HUES64 (cell line): Measurements from ENCODE around the gene SCNM1.
A peak's percentile ranks its signal among the peaks of the same experiment; 100 is the strongest.

Source experiments
- H3K27ac ChIP-seq: 2 replicates; pipeline ENCODE4 v1.7.0; 2013; ENCODE audit warnings: low read depth, low read length, inconsistent platforms
- H3K27me3 ChIP-seq: 2 replicates; pipeline ENCODE4 v1.6.1; 2013; ENCODE audit warnings: mild to moderate bottlenecking, low read length; ENCODE audit not compliant: insufficient read depth
- H3K36me3 ChIP-seq: 2 replicates; pipeline ENCODE4 v1.6.1; 2013; ENCODE audit warnings: mild to moderate bottlenecking, low read length; ENCODE audit not compliant: insufficient read depth
- H3K4me1 ChIP-seq: 2 replicates; pipeline ENCODE4 v1.6.1; 2013; ENCODE audit warnings: mild to moderate bottlenecking, low read length, moderate library complexity; ENCODE audit not compliant: insufficient read depth
- H3K4me3 ChIP-seq: 2 replicates; pipeline ENCODE4 v1.5.1; 2013; ENCODE audit warnings: mild to moderate bottlenecking, low read length, moderate library complexity
- H3K9ac ChIP-seq: 2 replicates; pipeline ENCODE4 v1.6.1; 2013; ENCODE audit warnings: mild to moderate bottlenecking, low read depth, low read length
- H3K9me3 ChIP-seq: 2 replicates; pipeline ENCODE4 v1.6.1; 2013; ENCODE audit warnings: low read depth, low read length; ENCODE audit not compliant: insufficient read depth
- WGBS: fragments of 150-250, 120-280 bp; methylation state at CpG from one replicate; pipeline ENCODE4 v1.1.7; 2013; ENCODE audit warnings: missing lambda C conversion rate; 5-methylcytosine and 5-hydroxymethylcytosine counted together

The SCNM1 gene

GRCh38 chr1:151135433-151136385 lies 30.2 kb upstream of the SCNM1 start:
- H3K36me3 ChIP-seq: peaks cover 31% of the 10 kb centered on the region
- H3K4me1 ChIP-seq: peaks cover 3% of the 10 kb centered on the region; the same call in 1 of the 2 replicates
- H3K27ac ChIP-seq: no peak overlapping the region
- no peaks in the 10 kb centered on the region for H3K9me3 ChIP-seq
- H3K9ac ChIP-seq: no peak overlapping the region
- WGBS: 91% methylated on average over 12 of the region's 12 CpGs
- H3K27me3 ChIP-seq: peaks cover 23% of the 10 kb centered on the region
- no peak overlapping the region for H3K4me3 ChIP-seq

- H3K27me3 ChIP-seq: peaks cover 10% of the 10 kb centered on the region
- no peaks in the 10 kb centered on the region for H3K9me3 ChIP-seq
- no peak overlapping the region for H3K4me3 ChIP-seq
- 93% methylated on average over 7 of the region's 7 CpGs for WGBS
- no peak overlapping the region for H3K27ac ChIP-seq
- peaks cover 31% of the 10 kb centered on the region for H3K36me3 ChIP-seq
- H3K4me1 ChIP-seq: 0 out of 2 replicates have a peak, but pooled peaks cover 4% of the 10 kb centered on the region
- no peak overlapping the region for H3K9ac ChIP-seq
Measured at GRCh38 chr1:151137789-151138188, 28.2 kb upstream of the SCNM1 start.

GRCh38 chr1:151142411-151143056 lies 23.4 kb upstream of the SCNM1 start:
- no peak overlapping the region for H3K4me3 ChIP-seq
- no peak overlapping the region for H3K9ac ChIP-seq
- H3K27ac ChIP-seq: no peak overlapping the region
- peaks cover 19% of the 10 kb centered on the region for H3K27me3 ChIP-seq
- peaks cover 28% of the 10 kb centered on the region for H3K4me1 ChIP-seq
- WGBS: 93% methylated on average over 4 of the region's 5 CpGs
- no peaks in the 10 kb centered on the region for H3K9me3 ChIP-seq
- H3K36me3 ChIP-seq: peaks cover 11% of the 10 kb centered on the region

GRCh38 chr1:151143057-151143435 lies 22.9 kb upstream of the SCNM1 start:
- Histone ChIP-seq H3K4me3 (no peak overlapping the region), H3K9me3 (no peaks in the 10 kb centered on the region), H3K27me3 (peaks cover 24% of the 10 kb centered on the region), H3K4me1 (peaks cover 28% of the 10 kb centered on the region), H3K9ac (no peak overlapping the region), H3K36me3 (peaks cover 11% of the 10 kb centered on the region), H3K27ac (no peak overlapping the region)
- WGBS: 55% methylated on average over 7 of the region's 7 CpGs

GRCh38 chr1:151143986-151144385 lies 22.0 kb upstream of the SCNM1 start:
- H3K36me3 ChIP-seq: peaks cover 9% of the 10 kb centered on the region
- H3K9me3 ChIP-seq: no peaks in the 10 kb centered on the region
- H3K27me3 ChIP-seq: peaks cover 30% of the 10 kb centered on the region
- H3K4me3 ChIP-seq: no peak overlapping the region; the same call in 1 of the 2 replicates
- H3K9ac ChIP-seq: no peak overlapping the region
- H3K4me1 ChIP-seq: peaks cover 28% of the 10 kb centered on the region
- 45% methylated on average over 4 of the region's 5 CpGs for WGBS
- H3K27ac ChIP-seq: no peak overlapping the region

- H3K9ac ChIP-seq: peak overlapping the region; percentile 46; the same call in 1 of the 2 replicates
- WGBS: 51% methylated on average over 7 of the region's 7 CpGs
- no peak overlapping the region for H3K27ac ChIP-seq
Measured at GRCh38 chr1:151144474-151145303, 21.3 kb upstream of the SCNM1 start.

GRCh38 chr1:151145304-151146071 lies 20.5 kb upstream of the SCNM1 start:
- Histone ChIP-seq H3K36me3 (no peaks in the 10 kb centered on the region), H3K4me3 (peak overlapping the region; percentile 85), H3K4me1 (peaks cover 28% of the 10 kb centered on the region), H3K27me3 (peaks cover 30% of the 10 kb centered on the region), H3K9ac (peak overlapping the region; percentile 65), H3K27ac (no peak overlapping the region), H3K9me3 (no peaks in the 10 kb centered on the region)
- 6% methylated on average over 43 of the region's 43 CpGs for WGBS

More at GRCh38 chr1:151144474-151145303, 21.3 kb upstream of the SCNM1 start:
- Histone ChIP-seq H3K9me3 (no peaks in the 10 kb centered on the region), H3K4me3 (peak overlapping the region; percentile 85), H3K36me3 (peaks cover 5% of the 10 kb centered on the region; the same call in 1 of the 2 replicates), H3K27me3 (peaks cover 30% of the 10 kb centered on the region), H3K4me1 (peaks cover 28% of the 10 kb centered on the region)

GRCh38 chr1:151146072-151146411 lies 19.9 kb upstream of the SCNM1 start:
- under 1% methylated on average over 26 of the region's 26 CpGs for WGBS
- H3K9ac ChIP-seq: peak overlapping the region; percentile 65
- no peak overlapping the region for H3K27ac ChIP-seq

GRCh38 chr1:151146412-151147131 lies 19.4 kb upstream of the SCNM1 start, which contains the start of gene SEMA6C:
Gene SEMA6C, minus strand, starts transcription at chr1:151146631. Its CDS starts 4,010 bp downstream, at chr1:151142621.
- peak within 1 kb of the TSS; percentile 85 for H3K4me3 ChIP-seq
- no peaks in the 10 kb centered on the region for H3K9me3 ChIP-seq
- H3K4me1 ChIP-seq: peaks cover 28% of the 10 kb centered on the region
- WGBS: under 1% methylated on average over 61 of the region's 61 CpGs
- H3K27ac ChIP-seq: no peak within 1 kb of the TSS
- peaks cover 30% of the 10 kb centered on the region for H3K27me3 ChIP-seq
- H3K36me3 ChIP-seq: no peaks in the 10 kb centered on the region
- peak within 1 kb of the TSS; percentile 65 for H3K9ac ChIP-seq

More at GRCh38 chr1:151146072-151146411, 19.9 kb upstream of the SCNM1 start:
- Histone ChIP-seq H3K36me3 (no peaks in the 10 kb centered on the region), H3K4me1 (peaks cover 28% of the 10 kb centered on the region), H3K4me3 (peak overlapping the region; percentile 85), H3K9me3 (no peaks in the 10 kb centered on the region), H3K27me3 (peaks cover 30% of the 10 kb centered on the region)

- H3K27ac ChIP-seq: no peak overlapping the region
- peak overlapping the region; percentile 3; the same call in 1 of the 2 replicates for H3K9ac ChIP-seq
- WGBS: 10% methylated on average over 4 of the region's 7 CpGs
- H3K27me3 ChIP-seq: peaks cover 30% of the 10 kb centered on the region
- no peaks in the 10 kb centered on the region for H3K36me3 ChIP-seq
- no peaks in the 10 kb centered on the region for H3K9me3 ChIP-seq
- H3K4me1 ChIP-seq: peaks cover 28% of the 10 kb centered on the region
- H3K4me3 ChIP-seq: peak overlapping the region; percentile 85
Measured at GRCh38 chr1:151147132-151147503, 18.8 kb upstream of the SCNM1 start.
